HG03520 (cell line): ENCODE results near the gene IFNG.

Experiments
- ATAC-seq: cut with Tn5 transposase; IDR thresholded peaks from one replicate; pipeline ENCODE4 v1.9.1; 2021; ENCODE audit warnings: mild to moderate bottlenecking, moderate library complexity; ENCODE audit not compliant: unreplicated experiment

The IFNG gene

GRCh38 chr12:68118096-68118755 is 41.3 kb downstream of the IFNG start:
- no peak for ATAC-seq

- ATAC-seq = no peak
Measured at GRCh38 chr12:68117661-68118060, 41.9 kb downstream of the IFNG start.

- ATAC-seq = no peak
Measured at GRCh38 chr12:68115281-68115680, 44.3 kb downstream of the IFNG start.

GRCh38 chr12:68114606-68115005 is 44.9 kb downstream of the IFNG start:
- ATAC-seq = no peak

- ATAC-seq = no peak
Measured at GRCh38 chr12:68113644-68114043, 45.9 kb downstream of the IFNG start.

- no peak for ATAC-seq
Measured at GRCh38 chr12:68111995-68112394, 47.5 kb downstream of the IFNG start.

- no peak for ATAC-seq
Measured at GRCh38 chr12:68109444-68110217, 49.9 kb downstream of the IFNG start.

GRCh38 chr12:68109001-68109400 is 50.5 kb downstream of the IFNG start:
- no peak for ATAC-seq

GRCh38 chr12:68106660-68107059 is 52.9 kb downstream of the IFNG start:
- no peak for ATAC-seq

GRCh38 chr12:68106160-68106559 is 53.4 kb downstream of the IFNG start:
- ATAC-seq = no peak
